H9 (cell line): ENCODE data around the gene KLHL2. TPM values are rescaled to one million over a fixed set of nuclear protein-coding genes. Genes with fewer than 3 reads are reported as not detected.
A peak's percentile ranks its signal among the peaks of the same experiment; 100 is the strongest.

Source experiments
- DNase-seq: peaks from one replicate; pipeline ENCODE4 v3.0.0-alpha.2; 2017
- H2AFZ ChIP-seq: one replicate; pipeline ENCODE4 v1.6.1; 2013; ENCODE audit warnings: mild to moderate bottlenecking, low read length, control low read depth, moderate library complexity
- H2AK5ac ChIP-seq: 2 replicates; pipeline ENCODE4 v1.6.1; 2013; ENCODE audit warnings: low read length, control low read depth, mixed read lengths; ENCODE audit not compliant: insufficient read length
- H2BK120ac ChIP-seq: one replicate; pipeline ENCODE4 v1.6.1; 2013; ENCODE audit warnings: low read depth, mild to moderate bottlenecking, low read length, control low read depth, inconsistent platforms; ENCODE audit not compliant: poor library complexity, severe bottlenecking
- H2BK12ac ChIP-seq: 2 replicates; pipeline ENCODE4 v1.6.1; 2013; ENCODE audit warnings: low read length, control low read depth, mixed read lengths, low read depth; ENCODE audit not compliant: insufficient read length
- H2BK15ac ChIP-seq: 2 replicates; pipeline ENCODE4 v1.6.1; 2013; ENCODE audit warnings: low read depth, low read length, control low read depth
- H2BK20ac ChIP-seq: one replicate; pipeline ENCODE4 v1.6.1; 2013; ENCODE audit warnings: low read depth, mild to moderate bottlenecking, low read length, control low read depth, inconsistent platforms; ENCODE audit not compliant: poor library complexity, severe bottlenecking
- H2BK5ac ChIP-seq: 2 replicates; pipeline ENCODE4 v1.6.1; 2013; ENCODE audit warnings: low read length, control low read depth, mixed read lengths; ENCODE audit not compliant: insufficient read length
- H3K14ac ChIP-seq: 2 replicates; pipeline ENCODE4 v1.6.1; 2013; ENCODE audit warnings: low read length, control low read depth; ENCODE audit not compliant: insufficient read depth
- H3K18ac ChIP-seq: 2 replicates; pipeline ENCODE4 v1.6.1; 2013; ENCODE audit warnings: low read depth, mild to moderate bottlenecking, mixed read lengths, low read length, control low read depth; ENCODE audit not compliant: insufficient read length
- H3K23ac ChIP-seq: 2 replicates; pipeline ENCODE4 v1.6.1; 2013; ENCODE audit warnings: low read length, control low read depth, mixed read lengths, low read depth; ENCODE audit not compliant: insufficient read length
- H3K23me2 ChIP-seq: 2 replicates; pipeline ENCODE4 v1.6.1; 2013; ENCODE audit warnings: low read depth, mild to moderate bottlenecking, mixed read lengths, low read length, control low read depth; ENCODE audit not compliant: insufficient read length, poor library complexity, severe bottlenecking
- H3K27ac ChIP-seq: 2 replicates; pipeline ENCODE4 v1.5.1; 2013; ENCODE audit warnings: low read length, control low read depth, mixed read lengths, low read depth; ENCODE audit not compliant: insufficient read length
- H3K27me3 ChIP-seq: 2 replicates; pipeline ENCODE4 v1.6.1; 2013; ENCODE audit warnings: low read length, control low read depth, inconsistent platforms; ENCODE audit not compliant: insufficient read depth
- H3K4ac ChIP-seq: 2 replicates; pipeline ENCODE4 v1.6.1; 2013; ENCODE audit warnings: low read depth, mild to moderate bottlenecking, control low read depth, inconsistent platforms, low read length, moderate library complexity
- H3K4me1 ChIP-seq: 2 replicates; pipeline ENCODE4 v1.6.1; 2013; ENCODE audit warnings: low read length, control low read depth, inconsistent platforms; ENCODE audit not compliant: insufficient read depth
- H3K4me2 ChIP-seq: 2 replicates; pipeline ENCODE4 v1.6.1; 2013; ENCODE audit warnings: low read length, control low read depth, mixed read lengths; ENCODE audit not compliant: insufficient read length, insufficient read depth
- H3K56ac ChIP-seq: 2 replicates; pipeline ENCODE4 v1.6.1; 2013; ENCODE audit warnings: low read depth, mild to moderate bottlenecking, mixed read lengths, low read length, control low read depth; ENCODE audit not compliant: insufficient read length
- H3K79me1 ChIP-seq: 2 replicates; pipeline ENCODE4 v1.6.1; 2013; ENCODE audit warnings: low read depth, mild to moderate bottlenecking, moderate library complexity, low read length, control low read depth, inconsistent platforms; ENCODE audit not compliant: insufficient read depth, poor library complexity, severe bottlenecking
- H3K79me2 ChIP-seq: 2 replicates; pipeline ENCODE4 v1.6.1; 2013; ENCODE audit warnings: low read length, control low read depth, inconsistent platforms; ENCODE audit not compliant: insufficient read depth
- H3K9ac ChIP-seq: 2 replicates; pipeline ENCODE4 v1.6.1; 2013; ENCODE audit warnings: low read length, control low read depth, mixed read lengths; ENCODE audit not compliant: insufficient read length; ENCODE audit errors: extremely low read depth
- H3K9me3 ChIP-seq: one replicate; pipeline ENCODE4 v1.6.1; 2013; ENCODE audit warnings: low read depth, low read length, inconsistent platforms; ENCODE audit not compliant: control insufficient read depth
- H3T11ph ChIP-seq: one replicate; pipeline ENCODE4 v1.6.1; 2013; ENCODE audit warnings: mild to moderate bottlenecking, low read length, control low read depth, inconsistent platforms
- H4K20me1 ChIP-seq: one replicate; pipeline ENCODE4 v1.6.1; 2013; ENCODE audit not compliant: control insufficient read depth, insufficient read length, insufficient read depth
- H4K5ac ChIP-seq: 2 replicates; pipeline ENCODE4 v1.6.1; 2013; ENCODE audit warnings: low read depth, mild to moderate bottlenecking, mixed read lengths, low read length, control low read depth; ENCODE audit not compliant: insufficient read length
- H4K8ac ChIP-seq: replicated peaks from 2 replicates; pipeline ENCODE4 v1.6.1; 2013; ENCODE audit warnings: low read length, control low read depth, mixed read lengths, low read depth; ENCODE audit not compliant: insufficient read length
- H4K91ac ChIP-seq: 2 replicates; pipeline ENCODE4 v1.6.1; 2013; ENCODE audit warnings: low read depth, mild to moderate bottlenecking, moderate library complexity, mixed read lengths, low read length, control low read depth; ENCODE audit not compliant: insufficient read length
- H3K27ac Mint-ChIP-seq, 3 experiments: 2 replicates in 2 of 3; 3 replicates in 1 of 3; pipeline ENCODE4 v1.8.0; 2020 to 2021; ENCODE audit warnings: mixed read lengths in 3 of 3, mild to moderate bottlenecking in 1 of 3, moderate library complexity in 1 of 3
- H3K27me3 Mint-ChIP-seq: 2 replicates; pipeline ENCODE4 v1.8.0; 2021; ENCODE audit warnings: low read depth, mild to moderate bottlenecking, moderate library complexity, mixed read lengths
- H3K36me3 Mint-ChIP-seq, 3 experiments: 2 replicates in 2 of 3; 3 replicates in 1 of 3; pipeline ENCODE4 v1.8.0; 2020 to 2021; ENCODE audit warnings: low read depth in 3 of 3, mixed read lengths in 3 of 3; ENCODE audit not compliant: insufficient read depth in 1 of 3
- H3K4me1 Mint-ChIP-seq, 2 experiments: 2 replicates each; pipeline ENCODE4 v1.8.0; 2020; ENCODE audit warnings: mixed read lengths in 2 of 2
- H3K4me3 Mint-ChIP-seq, 2 experiments: 2 replicates in 1 of 2; 3 replicates in 1 of 2; pipeline ENCODE4 v1.8.0; 2020 to 2021; ENCODE audit warnings: mild to moderate bottlenecking in 2 of 2, mixed read lengths in 2 of 2, moderate library complexity in 1 of 2
- H3K9me3 Mint-ChIP-seq, 2 experiments: 2 replicates in 1 of 2; 3 replicates in 1 of 2; pipeline ENCODE4 v1.8.0; 2020; ENCODE audit warnings: mild to moderate bottlenecking in 2 of 2, mixed read lengths in 2 of 2, moderate library complexity in 1 of 2
- WGBS: extraction: QIAGEN DNeasy Blood & Tissue Kit; methylation state at CpG from one replicate; pipeline ENCODE4 v1.1.7; 2013; ENCODE audit warnings: missing lambda C conversion rate, low lambda C conversion rate, mixed read lengths; ENCODE audit not compliant: insufficient read length; ENCODE audit errors: extremely low coverage; 5-methylcytosine and 5-hydroxymethylcytosine counted together
- total RNA-seq: library from RNA; stranded (reverse); gene quantifications from 2 replicates; pipeline ENCODE4 v1.2.1, GENCODE V29; 2021
- TF ChIP-seq, protein P1 (sequence below): fragments of 200-600 bp; sonication (generic); conservative IDR thresholded peaks from 3 replicates; pipeline ENCODE4 v1.8.0; 2021; ENCODE audit warnings: antibody characterized with exemption, mild to moderate bottlenecking

The KLHL2 gene
- total RNA-seq, 1 experiment from 2014 or later, result 14.3 TPM

DNA sequence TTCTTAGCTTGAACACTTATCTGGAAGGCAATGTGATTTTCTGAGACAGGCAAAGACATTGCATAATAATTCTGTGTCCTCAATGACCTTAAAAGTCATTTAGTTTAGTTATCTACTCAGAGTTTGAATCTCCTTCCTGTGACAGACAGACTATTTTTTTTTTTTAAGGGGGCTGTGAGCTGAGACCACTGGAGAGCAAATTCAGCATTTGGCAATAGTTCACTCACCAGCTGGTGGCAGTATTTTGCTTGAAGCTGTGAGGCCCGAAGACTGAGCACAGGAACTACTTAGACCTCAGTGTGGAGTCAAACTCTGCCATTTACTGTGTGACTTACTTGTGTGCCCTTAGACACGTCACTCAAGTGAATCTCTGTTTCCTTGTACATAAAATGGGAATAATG lies 148.5 kb downstream of the KLHL2 start:
- Histone ChIP-seq H2BK5ac (no peak overlapping the region), H2BK12ac (no peak overlapping the region), H3K4me1 (no peaks in the 10 kb centered on the region), H3K9ac (no peak overlapping the region), H3K79me1 (no peaks in the 10 kb centered on the region), H4K8ac (no peak overlapping the region), H3K18ac (no peak overlapping the region), H3K4ac (no peak overlapping the region), H2AK5ac (no peak overlapping the region), H3K14ac (no peak overlapping the region), H3K23ac (no peak overlapping the region), H3K4me2 (no peak overlapping the region), H4K91ac (no peak overlapping the region), H4K5ac (no peak overlapping the region), H3T11ph (no peak overlapping the region), H3K56ac (no peak overlapping the region), H3K23me2 (no peaks in the 10 kb centered on the region), H3K79me2 (no peaks in the 10 kb centered on the region), H2BK15ac (no peak overlapping the region), H2BK120ac (no peak overlapping the region), H3K9me3 (no peaks in the 10 kb centered on the region), H3K27ac (no peak overlapping the region), H2AFZ (no peak overlapping the region), H2BK20ac (no peak overlapping the region), H4K20me1 (no peaks in the 10 kb centered on the region), H3K27me3 (no peaks in the 10 kb centered on the region)
- Mint-ChIP-seq H3K9me3 (peaks cover 9 to 10% of the 10 kb centered on the region in 2 experiments; a peak in 4 of 5 replicates), H3K4me1 (peaks cover 6 to 10% of the 10 kb centered on the region in 2 experiments; a peak in 2 of 4 replicates), H3K4me3 (no peak overlapping the region), H3K36me3 (peaks cover 0 to 5% (median 0%) of the 10 kb centered on the region in 3 experiments; a peak in 1 of 7 replicates), H3K27ac (no peak overlapping the region), H3K27me3 (no peaks in the 10 kb centered on the region)
- DNase-seq, result peak; percentile 74
- no CpG with 5 or more reads among the region's 2 CpGs for WGBS
- TF ChIP-seq, protein P1, sequence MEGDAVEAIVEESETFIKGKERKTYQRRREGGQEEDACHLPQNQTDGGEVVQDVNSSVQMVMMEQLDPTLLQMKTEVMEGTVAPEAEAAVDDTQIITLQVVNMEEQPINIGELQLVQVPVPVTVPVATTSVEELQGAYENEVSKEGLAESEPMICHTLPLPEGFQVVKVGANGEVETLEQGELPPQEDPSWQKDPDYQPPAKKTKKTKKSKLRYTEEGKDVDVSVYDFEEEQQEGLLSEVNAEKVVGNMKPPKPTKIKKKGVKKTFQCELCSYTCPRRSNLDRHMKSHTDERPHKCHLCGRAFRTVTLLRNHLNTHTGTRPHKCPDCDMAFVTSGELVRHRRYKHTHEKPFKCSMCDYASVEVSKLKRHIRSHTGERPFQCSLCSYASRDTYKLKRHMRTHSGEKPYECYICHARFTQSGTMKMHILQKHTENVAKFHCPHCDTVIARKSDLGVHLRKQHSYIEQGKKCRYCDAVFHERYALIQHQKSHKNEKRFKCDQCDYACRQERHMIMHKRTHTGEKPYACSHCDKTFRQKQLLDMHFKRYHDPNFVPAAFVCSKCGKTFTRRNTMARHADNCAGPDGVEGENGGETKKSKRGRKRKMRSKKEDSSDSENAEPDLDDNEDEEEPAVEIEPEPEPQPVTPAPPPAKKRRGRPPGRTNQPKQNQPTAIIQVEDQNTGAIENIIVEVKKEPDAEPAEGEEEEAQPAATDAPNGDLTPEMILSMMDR, result peak; percentile 72
